Activated CD4-positive, alpha-beta T cell treated with anti-CD3 and anti-CD28 coated beads for 36 hours (primary cell): ENCODE data around the gene MAPK8IP1. TPM values are rescaled to one million over a fixed set of nuclear protein-coding genes. Genes with fewer than 3 reads are reported as not detected.

Experiments
- total RNA-seq, 2 experiments: library from RNA; stranded (reverse); gene quantifications; one replicate each; pipeline ENCODE4 v1.2.3, GENCODE V29; 2021

The MAPK8IP1 gene
- total RNA-seq, 2 experiments from 2014 or later, result 0.37 to 0.39 TPM

Other genes starting within 250 kb of the MAPK8IP1 start
- under 1 TPM; 0.11 to 0.12 TPM for gene CHST1, start 220.0 kb upstream of the MAPK8IP1 start, total RNA-seq
- 1 to 10 TPM; 9.6 to 9.8 TPM for gene SLC35C1, start 80.5 kb upstream of the MAPK8IP1 start, total RNA-seq
- gene CRY2, start 38.2 kb upstream of the MAPK8IP1 start, total RNA-seq, result 10 to 100 TPM; 13.1 to 14.1 TPM
- gene FREY1, start 21.6 kb downstream of the MAPK8IP1 start, total RNA-seq, result 1 to 10 TPM; 1.0 to 1.5 TPM
- 10 to 100 TPM; 28.1 to 33.4 TPM for gene PEX16, start 32.2 kb downstream of the MAPK8IP1 start, total RNA-seq
- 1 to 10 TPM in 1 of 2 experiments, under 1 TPM in 1; 0.75 to 1.1 TPM for gene LARGE2, start 37.0 kb downstream of the MAPK8IP1 start, total RNA-seq
- gene PHF21A, start 235.8 kb downstream of the MAPK8IP1 start, total RNA-seq, result 10 to 100 TPM; 42.6 to 61.8 TPM